Chondrocyte (in vitro differentiated cells): ENCODE results near the gene HSCB. TPM values are rescaled to one million over a fixed set of nuclear protein-coding genes. Genes with fewer than 3 reads are reported as not detected.

Experiments used
- DNase-seq: peaks from one replicate; pipeline ENCODE4 v3.0.0; 2021; ENCODE audit warnings: mixed read lengths, low spot score
- H3K27ac Mint-ChIP-seq: one replicate; pipeline ENCODE4 v1.8.0; 2021; ENCODE audit warnings: mild to moderate bottlenecking, moderate library complexity, mixed read lengths; ENCODE audit not compliant: unreplicated experiment
- H3K27me3 Mint-ChIP-seq: 2 replicates; pipeline ENCODE4 v1.8.0; 2021; ENCODE audit warnings: low read depth, mixed read lengths
- H3K36me3 Mint-ChIP-seq: 2 replicates; pipeline ENCODE4 v1.8.0; 2021; ENCODE audit warnings: low read depth, mixed read lengths
- H3K4me1 Mint-ChIP-seq: 2 replicates; pipeline ENCODE4 v1.8.0; 2021; ENCODE audit warnings: low read depth, mild to moderate bottlenecking, mixed read lengths
- H3K4me3 Mint-ChIP-seq: one replicate; pipeline ENCODE4 v1.8.0; 2021; ENCODE audit warnings: mild to moderate bottlenecking, moderate library complexity, mixed read lengths; ENCODE audit not compliant: unreplicated experiment
- H3K9me3 Mint-ChIP-seq: 2 replicates; pipeline ENCODE4 v1.8.0; 2021; ENCODE audit warnings: low read depth, mixed read lengths
- total RNA-seq: library from RNA; stranded (reverse); gene quantifications from 3 replicates; pipeline ENCODE4 v1.2.1, GENCODE V29; 2021
- TF ChIP-seq, protein P1 (sequence below): fragments of 200-600 bp; sonication (generic); IDR thresholded peaks from 2 replicates; pipeline ENCODE4 v1.5.0; 2021; ENCODE audit warnings: antibody characterized with exemption, mild to moderate bottlenecking, moderate library complexity

HSCB gene
- total RNA-seq, 1 donor from 2014 or later: 9.8 TPM

DNA sequence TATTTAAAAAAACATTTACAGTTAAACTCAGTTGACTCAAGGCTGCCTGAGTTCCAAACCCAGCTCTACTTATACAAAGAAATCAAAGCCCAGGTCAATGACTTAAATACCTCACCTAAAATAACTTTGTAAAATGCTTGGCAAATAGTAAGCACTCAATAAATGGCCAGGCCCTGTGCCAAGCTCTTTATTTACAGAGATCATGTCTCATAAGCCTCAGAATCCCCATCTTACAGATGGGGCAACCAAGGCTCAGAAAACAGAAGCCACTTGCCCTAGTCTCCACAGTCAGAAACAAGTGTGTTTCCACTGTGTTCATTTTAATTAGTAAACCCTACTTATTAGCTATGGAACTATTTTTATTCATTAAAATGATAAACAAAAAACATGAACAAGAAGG lies 31.7 kb upstream of the HSCB start:
- H3K9me3 Mint-ChIP-seq: no peaks in the 10 kb centered on the region
- peak overlapping the region; percentile 73 for H3K27ac Mint-ChIP-seq
- peak overlapping the region; percentile 17 for H3K4me3 Mint-ChIP-seq
- H3K36me3 Mint-ChIP-seq: no peaks in the 10 kb centered on the region
- peaks cover 45% of the 10 kb centered on the region for H3K4me1 Mint-ChIP-seq
- no peaks in the 10 kb centered on the region for H3K27me3 Mint-ChIP-seq
- TF ChIP-seq, protein P1, sequence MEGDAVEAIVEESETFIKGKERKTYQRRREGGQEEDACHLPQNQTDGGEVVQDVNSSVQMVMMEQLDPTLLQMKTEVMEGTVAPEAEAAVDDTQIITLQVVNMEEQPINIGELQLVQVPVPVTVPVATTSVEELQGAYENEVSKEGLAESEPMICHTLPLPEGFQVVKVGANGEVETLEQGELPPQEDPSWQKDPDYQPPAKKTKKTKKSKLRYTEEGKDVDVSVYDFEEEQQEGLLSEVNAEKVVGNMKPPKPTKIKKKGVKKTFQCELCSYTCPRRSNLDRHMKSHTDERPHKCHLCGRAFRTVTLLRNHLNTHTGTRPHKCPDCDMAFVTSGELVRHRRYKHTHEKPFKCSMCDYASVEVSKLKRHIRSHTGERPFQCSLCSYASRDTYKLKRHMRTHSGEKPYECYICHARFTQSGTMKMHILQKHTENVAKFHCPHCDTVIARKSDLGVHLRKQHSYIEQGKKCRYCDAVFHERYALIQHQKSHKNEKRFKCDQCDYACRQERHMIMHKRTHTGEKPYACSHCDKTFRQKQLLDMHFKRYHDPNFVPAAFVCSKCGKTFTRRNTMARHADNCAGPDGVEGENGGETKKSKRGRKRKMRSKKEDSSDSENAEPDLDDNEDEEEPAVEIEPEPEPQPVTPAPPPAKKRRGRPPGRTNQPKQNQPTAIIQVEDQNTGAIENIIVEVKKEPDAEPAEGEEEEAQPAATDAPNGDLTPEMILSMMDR: no peak
- no peak for DNase-seq

DNA sequence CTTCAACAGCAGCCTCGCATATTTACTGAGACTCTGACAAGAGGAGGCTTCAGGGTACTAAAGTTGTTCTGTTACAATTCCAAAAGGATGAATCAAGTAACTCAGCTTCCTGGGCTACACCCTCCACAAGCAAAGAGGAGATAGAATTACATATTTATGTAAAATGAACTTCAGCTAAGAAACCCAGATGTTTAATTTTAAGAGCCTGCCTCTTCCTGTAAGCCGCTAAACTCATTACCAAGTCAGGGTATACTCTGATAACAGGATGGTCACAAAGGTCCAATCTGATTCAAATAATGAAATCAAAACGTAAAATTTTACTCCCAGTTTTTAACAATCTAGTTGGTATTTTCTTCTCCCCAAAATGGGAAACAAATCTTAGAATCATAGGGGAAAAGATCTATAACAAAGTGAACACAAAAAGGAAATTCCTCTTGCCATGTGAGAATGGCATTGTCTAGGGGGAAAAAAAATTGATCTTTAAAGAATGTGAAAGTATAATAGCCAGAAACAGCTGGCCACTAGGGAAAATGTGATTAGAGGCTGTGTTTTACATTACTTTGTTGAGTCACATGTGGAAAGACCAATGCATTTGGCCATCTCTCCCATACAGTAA lies 31.2 kb upstream of the HSCB start:
- H3K4me3 Mint-ChIP-seq: peak overlapping the region; percentile 17
- no peaks in the 10 kb centered on the region for H3K27me3 Mint-ChIP-seq
- H3K36me3 Mint-ChIP-seq: no peaks in the 10 kb centered on the region
- no peaks in the 10 kb centered on the region for H3K9me3 Mint-ChIP-seq
- TF ChIP-seq, protein P1: peak; percentile 42
- peaks cover 50% of the 10 kb centered on the region for H3K4me1 Mint-ChIP-seq
- no peak for DNase-seq
- peak overlapping the region; percentile 73 for H3K27ac Mint-ChIP-seq

DNA sequence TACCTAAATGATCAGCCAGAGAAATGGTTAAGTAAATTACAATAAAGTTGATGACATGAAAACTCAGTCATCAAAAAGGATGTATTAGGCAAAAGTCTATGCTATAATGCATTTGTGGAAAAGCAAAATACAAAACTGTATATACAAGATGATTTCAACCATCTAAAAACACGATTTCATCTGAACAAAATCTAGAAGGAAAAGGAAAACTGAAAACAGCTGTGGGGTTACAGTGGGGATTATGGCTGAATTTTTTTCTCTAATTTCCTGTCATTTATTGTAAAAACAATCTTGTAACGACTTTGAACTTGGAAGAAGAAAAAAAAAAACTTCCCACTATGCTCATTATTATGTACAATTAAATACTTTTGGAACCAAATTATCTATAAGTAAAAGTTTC lies 30.5 kb upstream of the HSCB start:
- no peaks in the 10 kb centered on the region for H3K9me3 Mint-ChIP-seq
- H3K27ac Mint-ChIP-seq: peak overlapping the region; percentile 80
- no peaks in the 10 kb centered on the region for H3K36me3 Mint-ChIP-seq
- no peaks in the 10 kb centered on the region for H3K27me3 Mint-ChIP-seq
- peaks cover 57% of the 10 kb centered on the region for H3K4me1 Mint-ChIP-seq
- no peak for DNase-seq
- H3K4me3 Mint-ChIP-seq: no peak overlapping the region
- TF ChIP-seq, protein P1: no peak

DNA sequence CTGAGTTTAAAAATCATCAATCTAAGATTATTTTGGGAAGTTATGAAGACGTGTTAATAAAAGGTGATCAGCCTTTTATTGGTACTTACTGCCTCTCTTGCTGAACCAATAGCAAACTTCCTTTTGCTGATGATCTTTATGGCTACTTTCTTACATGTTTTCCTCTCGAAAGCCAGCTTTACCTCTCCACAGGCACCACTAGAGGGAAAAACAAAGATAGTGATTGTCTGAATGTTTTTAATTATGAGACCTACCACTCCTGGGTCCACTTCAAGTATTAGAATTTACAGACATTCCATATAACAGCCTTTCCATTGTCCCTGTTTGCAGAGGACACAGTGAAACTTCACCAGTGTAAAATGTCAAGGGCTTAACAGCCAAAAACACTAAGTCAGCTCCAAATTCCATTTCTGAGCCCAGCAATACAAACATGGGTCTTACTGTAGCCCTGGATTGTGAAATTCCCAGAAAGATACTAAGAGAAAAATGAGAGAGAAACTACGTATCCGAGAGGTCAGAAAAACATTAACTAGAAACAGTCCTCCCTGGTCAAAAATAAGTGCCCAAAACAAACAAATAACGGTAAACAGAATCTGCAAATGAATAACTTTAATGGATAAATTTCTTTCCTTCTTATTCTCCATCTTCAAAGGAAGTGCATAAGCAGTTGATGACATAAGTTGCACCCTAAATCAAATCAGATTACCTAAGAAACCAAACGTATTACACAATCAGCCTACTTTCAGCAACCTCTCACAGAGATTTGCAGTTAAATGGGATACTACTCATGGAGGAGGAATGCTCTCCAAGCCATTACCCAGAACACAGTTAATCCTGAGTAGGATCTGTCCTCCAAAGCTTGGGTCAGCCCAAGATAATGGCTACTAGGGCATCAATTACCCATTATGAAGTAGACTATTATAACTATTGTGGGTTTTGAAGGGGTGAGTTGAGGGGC lies 29.7 kb upstream of the HSCB start:
- peak overlapping the region; percentile 36 for H3K4me3 Mint-ChIP-seq
- H3K27me3 Mint-ChIP-seq: no peaks in the 10 kb centered on the region
- H3K36me3 Mint-ChIP-seq: no peaks in the 10 kb centered on the region
- H3K9me3 Mint-ChIP-seq: no peaks in the 10 kb centered on the region
- peak overlapping the region; percentile 80 for H3K27ac Mint-ChIP-seq
- peaks cover 62% of the 10 kb centered on the region for H3K4me1 Mint-ChIP-seq
- TF ChIP-seq, protein P1: peak; percentile 52
- no peak for DNase-seq

DNA sequence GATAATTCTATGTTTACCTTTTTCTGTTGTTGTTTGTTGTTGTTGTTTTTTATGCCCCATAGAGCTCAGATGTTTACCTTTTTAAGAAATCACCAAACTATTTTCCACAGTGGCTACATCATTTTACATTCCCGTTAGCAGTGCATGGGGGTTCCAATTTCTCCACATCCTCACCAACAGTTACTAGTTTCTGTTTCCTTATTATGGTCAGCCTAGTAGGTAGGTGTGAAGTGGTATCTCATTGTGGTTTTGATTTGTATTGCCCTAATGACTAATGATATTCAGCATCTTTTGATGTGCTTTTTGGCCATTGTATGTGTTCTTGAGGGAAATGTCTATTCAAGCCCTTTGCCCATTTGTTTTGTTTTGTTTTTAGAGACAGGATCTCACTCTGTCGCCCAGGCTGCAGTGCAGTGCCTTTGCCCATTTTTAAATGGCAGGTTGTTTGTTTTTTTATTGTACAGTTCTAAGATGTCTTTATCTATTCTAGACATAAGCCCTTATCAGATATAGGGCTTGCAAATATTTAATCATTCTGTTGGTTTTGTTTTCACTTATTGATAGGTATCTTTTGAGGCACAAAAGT lies 27.7 kb upstream of the HSCB start:
- TF ChIP-seq, protein P1: no peak
- Mint-ChIP-seq H3K36me3 (no peaks in the 10 kb centered on the region), H3K4me3 (no peak overlapping the region), H3K27me3 (no peaks in the 10 kb centered on the region), H3K27ac (no peak overlapping the region), H3K4me1 (peaks cover 60% of the 10 kb centered on the region), H3K9me3 (no peaks in the 10 kb centered on the region)
- DNase-seq: no peak
